ENCODE measurements around the gene EPHA7. TPM values are rescaled to one million over a fixed set of nuclear protein-coding genes. Genes with fewer than 3 reads are reported as not detected.

EPHA7 gene
- total and polyA plus RNA-seq, 2 donors from 2014 or later = 2.6 to 27.0 TPM

GRCh38 chr6:93424303-93425064, 5.1 kb upstream of the EPHA7 start:
- intact Hi-C loops (cut with DNase I) = no loop called here

GRCh38 chr6:93423542-93423941, 4.2 kb upstream of the EPHA7 start:
- no peak overlapping the region for H3K4me3 ChIP-seq (ENCODE audit: low read length in 3 of 3)
- H3K9me3 ChIP-seq (ENCODE audit: control insufficient read depth in 2 of 3, insufficient read depth in 1 of 3, low read length in 3 of 3) = no peaks in the 10 kb centered on the region
- no peak for FAIRE-seq
- TF ChIP-seq CTCF (IDR thresholded peaks at IDR 0.05; ENCODE audit: borderline replicate concordance, extremely low read depth, insufficient read depth) = peak; percentile 23
- DNase-seq = peak in 4 of 5 donors; percentile 65 to 91 (median 76)
- intact Hi-C loops (cut with DNase I) = no loop called here
- H3K4me1 ChIP-seq (ENCODE audit: control insufficient read depth in 2 of 3, insufficient read depth in 2 of 3, low read depth in 1 of 3, low read length in 3 of 3) = no peaks in the 10 kb centered on the region
- H3K27ac ChIP-seq (ENCODE audit: low read depth in 2 of 2, low read length in 2 of 2) = no peak overlapping the region
- H3K27me3 ChIP-seq (ENCODE audit: control insufficient read depth, insufficient read depth, low read length) = no peaks in the 10 kb centered on the region
- H3K9ac ChIP-seq (ENCODE audit: low read length in 3 of 3) = no peak overlapping the region
- no peaks in the 10 kb centered on the region for H3K36me3 ChIP-seq (ENCODE audit: control insufficient read depth in 2 of 3, insufficient read depth in 3 of 3, low read length in 3 of 3)

More at GRCh38 chr6:93424303-93425064, 5.1 kb upstream of the EPHA7 start:
- H3K9me3 ChIP-seq (ENCODE audit: control insufficient read depth in 2 of 3, insufficient read depth in 1 of 3, low read length in 3 of 3) = no peaks in the 10 kb centered on the region
- no peak overlapping the region for H3K9ac ChIP-seq (ENCODE audit: low read length in 3 of 3)
- peak; percentile 38 for TF ChIP-seq CTCF (IDR thresholded peaks at IDR 0.05; ENCODE audit: borderline replicate concordance, extremely low read depth, insufficient read depth)
- H3K27ac ChIP-seq (ENCODE audit: low read depth in 2 of 2, low read length in 2 of 2) = no peak overlapping the region
- H3K4me1 ChIP-seq (ENCODE audit: control insufficient read depth in 2 of 3, insufficient read depth in 2 of 3, low read depth in 1 of 3, low read length in 3 of 3) = no peaks in the 10 kb centered on the region
- DNase-seq (peak in 2 of 5 donors; percentile 26 to 50), FAIRE-seq (no peak)
- no peaks in the 10 kb centered on the region for H3K36me3 ChIP-seq (ENCODE audit: control insufficient read depth in 2 of 3, insufficient read depth in 3 of 3, low read length in 3 of 3)
- no peak overlapping the region for H3K4me3 ChIP-seq (ENCODE audit: low read length in 3 of 3)
- no peaks in the 10 kb centered on the region for H3K27me3 ChIP-seq (ENCODE audit: control insufficient read depth, insufficient read depth, low read length)

GRCh38 chr6:93420163-93420795, 920 bp upstream of the EPHA7 start:
- no peaks in the 10 kb centered on the region for H3K27me3 ChIP-seq (ENCODE audit: control insufficient read depth, insufficient read depth, low read length)
- no peaks in the 10 kb centered on the region for H3K36me3 ChIP-seq (ENCODE audit: control insufficient read depth in 2 of 3, insufficient read depth in 3 of 3, low read length in 3 of 3)
- TF ChIP-seq CTCF (IDR thresholded peaks at IDR 0.05; ENCODE audit: borderline replicate concordance, extremely low read depth, insufficient read depth) = no peak
- peak overlapping the region; percentile 44 to 95 (median 91) for H3K4me3 ChIP-seq (ENCODE audit: low read length in 3 of 3)
- DNase-seq (peak in 2 of 5 donors; percentile 30 to 52), FAIRE-seq (peak; percentile 39)
- H3K9me3 ChIP-seq (ENCODE audit: control insufficient read depth in 2 of 3, insufficient read depth in 1 of 3, low read length in 3 of 3) = no peaks in the 10 kb centered on the region
- H3K9ac ChIP-seq (ENCODE audit: low read length in 3 of 3) = peak overlapping the region in 2 of 3 donors; percentile 48 to 88
- intact Hi-C loops (cut with DNase I) = no loop called here
- peak overlapping the region in 1 of 2 donors; percentile 19 for H3K27ac ChIP-seq (ENCODE audit: low read depth in 2 of 2, low read length in 2 of 2)
- H3K4me1 ChIP-seq (ENCODE audit: control insufficient read depth in 2 of 3, insufficient read depth in 2 of 3, low read depth in 1 of 3, low read length in 3 of 3) = peaks cover 0 to 2% (median 0%) of the 10 kb centered on the region in 3 donors
